IPS-NIHi11 (cell line): ENCODE results near the gene METTL14.

Experiments
- DNase-seq: peaks from one replicate; pipeline ENCODE4 v3.0.0; 2012; ENCODE audit warnings: mixed read lengths, low spot score

The METTL14 gene

GRCh38 chr4:118734491-118735205, 49.5 kb downstream of the METTL14 start:
- no peak for DNase-seq

- DNase-seq: no peak
Measured at GRCh38 chr4:118736900-118737299, 51.7 kb downstream of the METTL14 start.

GRCh38 chr4:118738090-118738489, 52.9 kb downstream of the METTL14 start:
- DNase-seq: no peak

- no peak for DNase-seq
Measured at GRCh38 chr4:118739022-118739713, 54.0 kb downstream of the METTL14 start.

- DNase-seq: no peak
Measured at GRCh38 chr4:118740869-118741268, 55.7 kb downstream of the METTL14 start.

- DNase-seq: no peak
Measured at GRCh38 chr4:118741301-118741855, 56.2 kb downstream of the METTL14 start.

- no peak for DNase-seq
Measured at GRCh38 chr4:118742050-118742449, 56.9 kb downstream of the METTL14 start.

GRCh38 chr4:118743867-118744266, 58.7 kb downstream of the METTL14 start:
- DNase-seq: no peak

GRCh38 chr4:118745357-118745756, 60.2 kb downstream of the METTL14 start:
- DNase-seq: no peak

GRCh38 chr4:118746251-118746919, 61.2 kb downstream of the METTL14 start:
- DNase-seq: no peak

GRCh38 chr4:118749347-118749988, 64.3 kb downstream of the METTL14 start:
- no peak for DNase-seq

- DNase-seq: no peak
Measured at GRCh38 chr4:118751629-118752323, 66.6 kb downstream of the METTL14 start.

GRCh38 chr4:118752551-118752950, 67.4 kb downstream of the METTL14 start:
- no peak for DNase-seq

GRCh38 chr4:118753096-118753495, 67.9 kb downstream of the METTL14 start:
- DNase-seq: no peak

- no peak for DNase-seq
Measured at GRCh38 chr4:118753685-118754084, 68.5 kb downstream of the METTL14 start.

- DNase-seq: no peak
Measured at GRCh38 chr4:118754890-118755289, 69.7 kb downstream of the METTL14 start.

- no peak for DNase-seq
Measured at GRCh38 chr4:118755438-118756226, 70.4 kb downstream of the METTL14 start.

GRCh38 chr4:118756429-118756828, 71.2 kb downstream of the METTL14 start:
- DNase-seq: no peak

GRCh38 chr4:118756958-118757357, 71.8 kb downstream of the METTL14 start:
- no peak for DNase-seq

GRCh38 chr4:118757761-118758251, 72.6 kb downstream of the METTL14 start:
- no peak for DNase-seq

- DNase-seq: no peak
Measured at GRCh38 chr4:118758293-118758692, 73.1 kb downstream of the METTL14 start.
